ENCODE data around the gene PLIN1. TPM values are rescaled to one million over a fixed set of nuclear protein-coding genes. Genes with fewer than 3 reads are reported as not detected.

PLIN1 gene
- total RNA-seq, 1 donor: under 0.01 TPM

DNA sequence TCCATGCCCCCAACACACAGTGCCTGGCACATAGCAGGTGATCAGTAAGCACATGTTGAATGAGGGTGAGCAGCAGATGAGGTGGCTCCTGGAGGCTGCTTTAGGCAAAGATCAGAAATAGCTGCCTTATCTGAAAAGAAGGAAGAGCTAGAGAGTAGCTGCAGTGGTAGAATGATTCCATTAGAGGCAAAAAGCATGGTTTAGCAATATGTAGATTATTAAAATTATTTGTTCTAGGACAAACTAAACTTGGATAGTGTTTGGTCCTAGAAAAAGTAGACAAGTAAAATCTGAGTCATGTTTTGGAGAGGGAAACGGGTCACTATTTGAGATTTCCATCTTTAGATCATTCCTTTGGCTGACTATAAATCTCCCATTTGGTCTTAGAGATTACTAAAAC lies 56.0 kb downstream of the PLIN1 start:
- Histone ChIP-seq H3K36me3 (ENCODE audit: insufficient read depth, low read length) (peaks cover 72% of the 10 kb centered on the region), H3K27me3 (ENCODE audit: insufficient read depth, low read length) (no peaks in the 10 kb centered on the region), H3K9me3 (ENCODE audit: low read depth, low read length) (no peaks in the 10 kb centered on the region), H4K20me1 (ENCODE audit: insufficient read depth, low read length) (no peaks in the 10 kb centered on the region), H3K4me2 (ENCODE audit: insufficient read depth, low read length) (no peak overlapping the region), H3K4me3 (ENCODE audit: insufficient read depth, low read length) (no peak overlapping the region), H3K27ac (ENCODE audit: low read depth, low read length) (no peak overlapping the region), H3K4me1 (ENCODE audit: insufficient read depth, low read length) (no peaks in the 10 kb centered on the region), H2AFZ (ENCODE audit: low read length) (no peak overlapping the region), H3K79me2 (ENCODE audit: insufficient read depth, low read length) (no peaks in the 10 kb centered on the region)
- peak; percentile 75 for DNase-seq (ENCODE audit: insufficient read length, low spot score, missing footprints)
- no peak for TF ChIP-seq CTCF (IDR thresholded peaks at IDR 0.05; ENCODE audit: extremely low read depth, low read depth, low read length)

DNA sequence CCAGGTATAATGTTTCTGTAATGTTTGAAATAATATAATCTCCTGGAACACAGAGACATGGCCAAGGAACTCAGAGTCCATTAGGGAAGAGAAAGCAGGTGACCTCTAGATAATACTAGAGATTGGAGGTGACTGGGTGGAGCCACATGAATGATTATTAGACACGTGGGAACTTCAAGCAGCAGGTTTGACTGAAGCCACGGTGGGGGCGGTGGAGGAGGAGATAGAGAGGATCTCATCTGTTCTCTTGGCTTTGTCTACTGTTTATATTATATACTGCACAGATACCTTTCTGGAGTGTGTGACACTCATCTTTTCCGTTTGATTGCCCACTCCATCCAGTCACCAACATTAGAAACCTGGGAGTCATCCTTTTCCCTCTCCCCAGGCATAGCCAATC lies 57.6 kb downstream of the PLIN1 start:
- Histone ChIP-seq H3K79me2 (ENCODE audit: insufficient read depth, low read length) (no peaks in the 10 kb centered on the region), H3K4me1 (ENCODE audit: insufficient read depth, low read length) (no peaks in the 10 kb centered on the region), H2AFZ (ENCODE audit: low read length) (no peak overlapping the region), H3K4me3 (ENCODE audit: insufficient read depth, low read length) (no peak overlapping the region), H3K4me2 (ENCODE audit: insufficient read depth, low read length) (no peak overlapping the region), H3K36me3 (ENCODE audit: insufficient read depth, low read length) (peaks cover 56% of the 10 kb centered on the region), H4K20me1 (ENCODE audit: insufficient read depth, low read length) (no peaks in the 10 kb centered on the region), H3K9me3 (ENCODE audit: low read depth, low read length) (no peaks in the 10 kb centered on the region), H3K27ac (ENCODE audit: low read depth, low read length) (no peak overlapping the region), H3K27me3 (ENCODE audit: insufficient read depth, low read length) (no peaks in the 10 kb centered on the region)
- no peak for DNase-seq (ENCODE audit: insufficient read length, low spot score, missing footprints)
- TF ChIP-seq CTCF (IDR thresholded peaks at IDR 0.05; ENCODE audit: extremely low read depth, low read depth, low read length): no peak

GRCh38 chr15:89616228-89616627 lies 62.9 kb downstream of the PLIN1 start:
- H3K4me2 ChIP-seq (ENCODE audit: insufficient read depth, low read length): no peak overlapping the region
- H3K9me3 ChIP-seq (ENCODE audit: low read depth, low read length): no peaks in the 10 kb centered on the region
- no peak overlapping the region for H3K27ac ChIP-seq (ENCODE audit: low read depth, low read length)
- H3K4me3 ChIP-seq (ENCODE audit: insufficient read depth, low read length): no peak overlapping the region
- H4K20me1 ChIP-seq (ENCODE audit: insufficient read depth, low read length): no peaks in the 10 kb centered on the region
- no peaks in the 10 kb centered on the region for H3K4me1 ChIP-seq (ENCODE audit: insufficient read depth, low read length)
- no peak for TF ChIP-seq CTCF (IDR thresholded peaks at IDR 0.05; ENCODE audit: extremely low read depth, low read depth, low read length)
- no peaks in the 10 kb centered on the region for H3K27me3 ChIP-seq (ENCODE audit: insufficient read depth, low read length)
- DNase-seq (ENCODE audit: insufficient read length, low spot score, missing footprints): no peak
- no peaks in the 10 kb centered on the region for H3K79me2 ChIP-seq (ENCODE audit: insufficient read depth, low read length)
- no peak overlapping the region for H2AFZ ChIP-seq (ENCODE audit: low read length)
- H3K36me3 ChIP-seq (ENCODE audit: insufficient read depth, low read length): peaks cover 17% of the 10 kb centered on the region

- no peaks in the 10 kb centered on the region for H3K79me2 ChIP-seq (ENCODE audit: insufficient read depth, low read length)
- H3K4me2 ChIP-seq (ENCODE audit: insufficient read depth, low read length): no peak overlapping the region
- no peaks in the 10 kb centered on the region for H4K20me1 ChIP-seq (ENCODE audit: insufficient read depth, low read length)
- H3K9me3 ChIP-seq (ENCODE audit: low read depth, low read length): no peaks in the 10 kb centered on the region
- no peak overlapping the region for H2AFZ ChIP-seq (ENCODE audit: low read length)
- no peaks in the 10 kb centered on the region for H3K27me3 ChIP-seq (ENCODE audit: insufficient read depth, low read length)
- H3K27ac ChIP-seq (ENCODE audit: low read depth, low read length): no peak overlapping the region
- H3K4me1 ChIP-seq (ENCODE audit: insufficient read depth, low read length): no peaks in the 10 kb centered on the region
- no peak for DNase-seq (ENCODE audit: insufficient read length, low spot score, missing footprints)
- H3K36me3 ChIP-seq (ENCODE audit: insufficient read depth, low read length): peaks cover 19% of the 10 kb centered on the region
- no peak for TF ChIP-seq CTCF (IDR thresholded peaks at IDR 0.05; ENCODE audit: extremely low read depth, low read depth, low read length)
- no peak overlapping the region for H3K4me3 ChIP-seq (ENCODE audit: insufficient read depth, low read length)
Measured at GRCh38 chr15:89615135-89615534, 64.0 kb downstream of the PLIN1 start.

Small RNAs within 50 kb of the gene (small RNA-seq; reads per million reads assigned to genes)
- not detected for gene RNU6-132P

Other genes with a start within 250 kb of the PLIN1 start
- gene RHCG, start 182.8 kb downstream of the PLIN1 start, total RNA-seq: not detected in 2 replicates
- gene TICRR, start 103.9 kb downstream of the PLIN1 start, total RNA-seq: 0.72 and 0.88 TPM in 2 replicates
- 10.6 and 12.3 TPM in 2 replicates for gene KIF7, start 23.9 kb downstream of the PLIN1 start, total RNA-seq
- 4.0 and 5.0 TPM in 2 replicates for gene PEX11A, start 11.4 kb upstream of the PLIN1 start, total RNA-seq
- under 0.01 and 0.36 TPM in 2 replicates for gene WDR93, start 11.4 kb upstream of the PLIN1 start, total RNA-seq
- gene MESP1, start 71.9 kb upstream of the PLIN1 start, total RNA-seq: under 0.01 TPM in 2 replicates
- 0.72 and 1.5 TPM in 2 replicates for gene MESP2, start 97.0 kb upstream of the PLIN1 start, total RNA-seq
- 87.9 and 98.7 TPM in 2 replicates for gene ANPEP, start 135.5 kb upstream of the PLIN1 start, total RNA-seq
- 54.8 and 63.7 TPM in 2 replicates for gene AP3S2, start 214.6 kb upstream of the PLIN1 start, total RNA-seq
- gene ARPIN, start 233.6 kb upstream of the PLIN1 start, total RNA-seq: 14.1 and 17.7 TPM in 2 replicates

Measured in osteoblast (primary cell).